CD4-positive, alpha-beta T cell (primary cell): Measurements from ENCODE around the gene DNASE1L2. TPM values are rescaled to one million over a fixed set of nuclear protein-coding genes. Genes with fewer than 3 reads are reported as not detected.
A peak's percentile ranks its signal among the peaks of the same experiment; 100 is the strongest.
"Not testable (repeated sequence)": the region's sequence is repeated elsewhere in the genome, so short reads cannot be mapped to it uniquely, and the experiment has no call there.

Experiments used
- ATAC-seq: fragments of 200-7000 bp; cut with Tn5 transposase; one replicate; pipeline ENCODE4 v1.10.0; 2022; ENCODE audit warnings: mild to moderate bottlenecking; ENCODE audit not compliant: poor library complexity
- CTCF ChIA-PET: fragments of 350-600 bp; sonication (Branson Sonifier 250); formaldehyde crosslinking; loops from one replicate; lab custom pipeline; 2021; ENCODE audit warnings: antibody characterized with exemption, inconsistent platforms; lab: Charles Lee
- POLR2A ChIA-PET: fragments of 350-600 bp; sonication (Branson Sonifier 250); formaldehyde crosslinking; loops from one replicate; lab custom pipeline; 2021; ENCODE audit warnings: antibody characterized with exemption, inconsistent platforms; lab: Charles Lee
- DNase-seq, 14 experiments: peaks; one replicate each; pipeline ENCODE4 v3.0.0-alpha.2; 2013 to 2020; ENCODE audit warnings: mixed read lengths in 2 of 14
- H3K27ac ChIP-seq, 2 donors: one replicate each; pipeline versions ENCODE4 v1.5.1 to v1.7.0; 2013; ENCODE audit warnings: low read length in 2 of 2, low read depth in 1 of 2, mild to moderate bottlenecking in 1 of 2
- H3K27me3 ChIP-seq, 2 experiments: 1 replicate in 1 of 2; 2 replicates in 1 of 2; pipeline versions ENCODE4 v1.6.1 to v1.7.0; 2013; ENCODE audit warnings: low read length in 2 of 2, control low read depth in 1 of 2, mild to moderate bottlenecking in 1 of 2, moderate library complexity in 1 of 2; ENCODE audit not compliant: insufficient read depth in 2 of 2, control insufficient read depth in 1 of 2
- H3K36me3 ChIP-seq: one replicate; pipeline ENCODE4 v1.6.1; 2013; ENCODE audit warnings: low read length, control low read depth; ENCODE audit not compliant: insufficient read depth
- H3K4me1 ChIP-seq: one replicate; pipeline ENCODE4 v1.6.1; 2013; ENCODE audit warnings: low read length, control low read depth; ENCODE audit not compliant: insufficient read depth
- H3K4me3 ChIP-seq: one replicate; pipeline ENCODE4 v1.5.1; 2013; ENCODE audit warnings: mild to moderate bottlenecking, low read length, moderate library complexity
- H3K9me3 ChIP-seq, 2 experiments: 1 replicate in 1 of 2; 2 replicates in 1 of 2; pipeline versions ENCODE4 v1.6.1 to v1.7.0; 2013; ENCODE audit warnings: low read length in 2 of 2, mild to moderate bottlenecking in 2 of 2, control low read depth in 1 of 2, moderate library complexity in 1 of 2; ENCODE audit not compliant: control insufficient read depth in 1 of 2, insufficient read depth in 1 of 2
- H3K27ac Mint-ChIP-seq: one replicate; pipeline ENCODE4 v1.8.0; 2020; ENCODE audit warnings: mixed read lengths
- H3K27me3 Mint-ChIP-seq: one replicate; pipeline ENCODE4 v1.8.0; 2021; ENCODE audit warnings: mixed read lengths
- H3K36me3 Mint-ChIP-seq: one replicate; pipeline ENCODE4 v1.8.0; 2021; ENCODE audit warnings: low read depth, mixed read lengths
- H3K4me1 Mint-ChIP-seq: one replicate; pipeline ENCODE4 v1.8.0; 2021; ENCODE audit warnings: low read depth, mixed read lengths
- H3K4me3 Mint-ChIP-seq: one replicate; pipeline ENCODE4 v1.8.0; 2020; ENCODE audit warnings: mild to moderate bottlenecking, mixed read lengths
- H3K9me3 Mint-ChIP-seq: one replicate; pipeline ENCODE4 v1.8.0; 2020; ENCODE audit warnings: mixed read lengths
- CTCF ChIP-seq: fragments of 200-600 bp; IDR thresholded peaks from one replicate; pipeline ENCODE4 v1.8.0; 2022; ENCODE audit warnings: antibody characterized with exemption, mild to moderate bottlenecking
- intact Hi-C, 2 experiments: fragments of 100-400 bp; cut with DNase I in 1 of 2; cut with micrococcal nuclease in 1 of 2; formaldehyde crosslinking; loops; one replicate each; pipeline versions ENCODE4 v1.15.1 to v1.9.0; 2023 to 2025; cut with DNase I, micrococcal nuclease
- total RNA-seq, 174 experiments: library from RNA in 2 of 174; stranded (reverse) in 2 of 174; gene quantifications; one replicate each; pipeline ENCODE4 v1.2.3 and lab custom pipeline; 2021 to 2026

Gene DNASE1L2
- total RNA-seq, 2 experiments from 2014 or later = 0.22 to 0.36 TPM

GRCh38 chr16:2260250-2260649 is 24.0 kb downstream of the DNASE1L2 start:
- Mint-ChIP-seq H3K4me3 (no peak overlapping the region), H3K27me3 (no peaks in the 10 kb centered on the region), H3K36me3 (peaks cover 96% of the 10 kb centered on the region), H3K27ac (no peak overlapping the region), H3K4me1 (peaks cover 9% of the 10 kb centered on the region), H3K9me3 (no peaks in the 10 kb centered on the region)
- no peaks in the 10 kb centered on the region for H3K9me3 ChIP-seq
- peaks cover 3% of the 10 kb centered on the region for H3K4me1 ChIP-seq
- no peaks in the 10 kb centered on the region for H3K27me3 ChIP-seq
- no peak overlapping the region for H3K4me3 ChIP-seq
- ChIA-PET POLR2A (no interaction called here), CTCF (interaction anchor here (0.7 kb wide), 1 partner anchor 120 kb away, joined by 3 read pairs; no protein-coding TSS in a partner anchor)
- H3K27ac ChIP-seq = no peak overlapping the region
- peaks cover 81% of the 10 kb centered on the region for H3K36me3 ChIP-seq
- DNase-seq (no peak), ATAC-seq (no peak)
- TF ChIP-seq CTCF = no peak
- intact Hi-C loops = no loop called here

GRCh38 chr16:2263026-2263425 is 26.8 kb downstream of the DNASE1L2 start:
- Mint-ChIP-seq H3K36me3 (peaks cover 90% of the 10 kb centered on the region), H3K4me1 (peaks cover 29% of the 10 kb centered on the region), H3K4me3 (peak overlapping the region; percentile 7)
- intact Hi-C loops, H3K9me3 ChIP-seq, H3K27me3 ChIP-seq, H3K4me3 ChIP-seq, ATAC-seq, H3K27me3 Mint-ChIP-seq, H3K27ac Mint-ChIP-seq, H3K9me3 Mint-ChIP-seq, H3K27ac ChIP-seq: not testable (repeated sequence)
- Histone ChIP-seq H3K36me3 (peaks cover 53% of the 10 kb centered on the region), H3K4me1 (peaks cover 19% of the 10 kb centered on the region)
- peak in 1 of 14 experiments; percentile 1 for DNase-seq
- CTCF ChIA-PET = interaction anchor here (0.8 kb wide), 1 partner anchor 11 kb away, joined by 4 read pairs; no protein-coding TSS in a partner anchor
- POLR2A ChIA-PET = interaction anchor here (2.9 kb wide), 1 partner anchor 11 kb away, joined by 13 read pairs; the partner anchor contains the start of gene ECI1

GRCh38 chr16:2266887-2267286 is 30.6 kb downstream of the DNASE1L2 start:
- Histone ChIP-seq H3K4me3 (peak overlapping the region; percentile 85), H3K4me1 (peaks cover 35% of the 10 kb centered on the region), H3K27ac (peak overlapping the region; percentile 21 to 37), H3K36me3 (peaks cover 26% of the 10 kb centered on the region)
- H3K9me3 Mint-ChIP-seq, ATAC-seq, CTCF ChIA-PET, H3K27me3 ChIP-seq, H3K27me3 Mint-ChIP-seq, intact Hi-C loops, H3K9me3 ChIP-seq: not testable (repeated sequence)
- peak in 3 of 14 experiments; percentile 18 to 34 (median 20) for DNase-seq
- peaks cover 55% of the 10 kb centered on the region for H3K36me3 Mint-ChIP-seq
- H3K27ac Mint-ChIP-seq = peak overlapping the region; percentile 100
- peaks cover 41% of the 10 kb centered on the region for H3K4me1 Mint-ChIP-seq
- H3K4me3 Mint-ChIP-seq = peak overlapping the region; percentile 91
- POLR2A ChIA-PET = interaction anchor here (0.7 to 1.1 kb wide), 2 partner anchors 15 to 111 kb away, joined by 3 to 6 read pairs; partner anchors contain the start of genes ECI1 and TRAF7

- Histone ChIP-seq H3K4me3 (peak overlapping the region; percentile 85), H3K27ac (peak overlapping the region; percentile 92 to 99), H3K36me3 (peaks cover 20% of the 10 kb centered on the region), H3K4me1 (peaks cover 35% of the 10 kb centered on the region)
- Mint-ChIP-seq H3K4me1 (peaks cover 41% of the 10 kb centered on the region), H3K4me3 (peak overlapping the region; percentile 99), H3K27ac (peak overlapping the region; percentile 100), H3K36me3 (peaks cover 49% of the 10 kb centered on the region)
- CTCF ChIA-PET, POLR2A ChIA-PET, H3K9me3 Mint-ChIP-seq, intact Hi-C loops, H3K27me3 ChIP-seq, H3K27me3 Mint-ChIP-seq, H3K9me3 ChIP-seq: not testable (repeated sequence)
- ATAC-seq (peak; percentile 31), DNase-seq (peak in 2 of 14 experiments; percentile 7 to 10)
These were observed 31.3 kb downstream of the DNASE1L2 start for GRCh38 chr16:2267505-2267912.
